Mesodermal cell (in vitro differentiated cells): ENCODE results near the gene MYL9. TPM values are rescaled to one million over a fixed set of nuclear protein-coding genes. Genes with fewer than 3 reads are reported as not detected.

ENCODE experiments used
- H3K27ac ChIP-seq: 2 replicates; pipeline ENCODE4 v1.7.0; 2013; ENCODE audit warnings: mild to moderate bottlenecking, low read depth, low read length, moderate library complexity; ENCODE audit not compliant: severe bottlenecking
- H3K36me3 ChIP-seq: 2 replicates; pipeline ENCODE4 v1.7.1; 2013; ENCODE audit warnings: mild to moderate bottlenecking, low read length, moderate library complexity; ENCODE audit not compliant: control insufficient read depth, insufficient read depth
- H3K4me1 ChIP-seq: one replicate; pipeline ENCODE4 v1.7.1; 2013; ENCODE audit warnings: mild to moderate bottlenecking, low read length; ENCODE audit not compliant: insufficient read depth, control insufficient read depth, poor library complexity, severe bottlenecking
- H3K4me3 ChIP-seq: 2 replicates; pipeline ENCODE4 v1.7.0; 2013; ENCODE audit warnings: low read length, control low read depth, mild to moderate bottlenecking; ENCODE audit not compliant: insufficient read depth, poor library complexity, severe bottlenecking; ENCODE audit errors: extremely low read depth
- H3K9me3 ChIP-seq: 2 replicates; pipeline ENCODE4 v1.7.1; 2013; ENCODE audit warnings: mild to moderate bottlenecking, low read length, moderate library complexity; ENCODE audit not compliant: control insufficient read depth
- WGBS, 2 experiments: methylation state at CpG; one replicate each; pipeline ENCODE4 v1.1.5; 2013; ENCODE audit warnings: missing lambda C conversion rate in 2 of 2; ENCODE audit not compliant: insufficient coverage in 2 of 2; 5-methylcytosine and 5-hydroxymethylcytosine counted together
- polyA plus RNA-seq, 2 experiments: library from polyadenylated mRNA; stranded (reverse); fragments of 50-300 nt; gene quantifications; one replicate each; pipeline ENCODE4 v1.2.3, GENCODE V29; 2013

The MYL9 gene
- 294 TPM for polyA plus RNA-seq (2013, experiment 1 of 2)
- 219 TPM for polyA plus RNA-seq (2013, experiment 2 of 2)

DNA sequence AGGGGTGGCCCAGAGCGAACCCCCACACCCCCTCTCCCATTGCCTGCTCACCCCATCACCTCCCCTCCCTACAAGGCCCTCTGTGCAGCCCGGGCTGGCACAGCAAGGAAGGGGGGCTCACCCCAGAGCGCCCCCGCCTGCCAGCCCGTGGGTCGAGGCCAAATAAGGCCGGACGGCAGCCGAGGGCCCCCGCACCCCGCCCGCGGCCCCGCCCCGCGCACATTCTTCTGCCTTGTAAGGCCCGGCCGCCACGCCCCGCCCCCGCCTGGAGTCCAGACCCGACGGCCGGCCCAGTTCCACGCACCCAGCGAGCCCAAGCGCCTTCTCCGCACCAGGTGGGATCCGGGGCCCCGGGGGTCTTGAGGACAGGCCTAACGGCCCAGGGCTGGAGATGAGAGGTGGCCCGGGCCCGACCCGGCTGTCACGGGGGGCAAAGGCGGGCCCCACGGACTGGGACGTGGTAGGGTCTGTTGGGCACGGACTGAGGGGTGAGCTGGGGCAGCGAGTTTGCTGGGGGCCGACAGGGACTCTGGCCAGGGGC, at the start of gene MYL9:
MYL9 (plus strand) TSS at position 293 of the 541 bp plus-strand sequence. CDS start 3,366 bp downstream, outside the sequence.
- Histone ChIP-seq H3K9me3 (no peaks in the 10 kb centered on the region), H3K4me3 (peak within 1 kb of the TSS; percentile 75), H3K4me1 (peaks cover 34% of the 10 kb centered on the region), H3K36me3 (peaks cover 32% of the 10 kb centered on the region), H3K27ac (peak within 1 kb of the TSS; percentile 81)
- 1 to 4% methylated on average over 17 to 39 of the region's 41 CpGs for WGBS, 2 experiments

- Histone ChIP-seq H3K27ac (peak overlapping the region; percentile 45), H3K4me3 (no peak overlapping the region), H3K9me3 (no peaks in the 10 kb centered on the region), H3K36me3 (peaks cover 71% of the 10 kb centered on the region), H3K4me1 (peaks cover 29% of the 10 kb centered on the region)
- 86 to 87% methylated on average over 6 to 7 of the region's 8 CpGs for WGBS, 2 experiments
Measured at GRCh38 chr20:36491901-36492617, 49.3 kb upstream of the MYL9 start.

DNA sequence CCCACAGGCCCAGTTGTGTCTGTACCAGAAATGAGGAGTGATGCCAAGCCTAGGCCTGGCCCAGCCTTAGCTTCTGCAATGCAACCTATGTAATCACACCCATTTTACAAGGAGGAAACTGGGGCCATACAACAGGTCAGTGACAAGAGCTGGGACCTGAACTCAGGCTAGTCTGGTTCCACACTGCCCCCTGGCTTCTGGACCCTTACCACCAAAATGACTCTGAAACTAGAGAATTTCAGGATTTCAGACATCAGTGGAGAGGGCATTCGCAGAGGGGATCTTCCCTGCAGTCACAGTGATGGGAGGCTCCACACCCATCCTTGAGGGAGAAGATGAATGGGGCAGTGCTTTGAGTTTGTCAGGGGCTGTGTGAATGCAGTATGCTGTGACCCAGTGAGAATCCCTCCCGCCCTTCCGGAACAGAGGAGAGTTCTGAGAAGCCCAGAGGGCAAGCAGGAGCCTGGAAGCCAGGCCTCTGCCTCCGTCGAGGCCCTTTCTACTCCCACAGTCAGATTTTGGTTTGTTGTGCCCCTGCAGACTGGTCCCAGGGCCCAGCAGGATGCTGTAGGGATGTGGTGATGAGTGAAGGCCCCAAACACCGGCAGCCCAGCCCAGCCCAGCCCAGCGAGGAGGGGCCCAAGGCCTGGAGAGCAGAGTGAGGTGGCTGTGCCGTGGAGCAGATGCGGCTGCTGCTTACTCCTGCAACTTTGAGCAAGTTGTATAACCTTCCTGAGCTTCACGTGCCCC, 48.1 kb upstream of the MYL9 start:
- H3K4me1 ChIP-seq: peaks cover 40% of the 10 kb centered on the region
- no peaks in the 10 kb centered on the region for H3K9me3 ChIP-seq
- 91 to 92% methylated on average over 8 to 9 of the region's 10 CpGs for WGBS, 2 experiments
- peaks cover 77% of the 10 kb centered on the region for H3K36me3 ChIP-seq
- no peak overlapping the region for H3K27ac ChIP-seq
- H3K4me3 ChIP-seq: no peak overlapping the region

GRCh38 chr20:36493801-36494114, 47.6 kb upstream of the MYL9 start:
- peaks cover 45% of the 10 kb centered on the region for H3K4me1 ChIP-seq
- peaks cover 80% of the 10 kb centered on the region for H3K36me3 ChIP-seq
- no peak overlapping the region for H3K4me3 ChIP-seq
- 97 to 98% methylated on average over 7 of the region's 7 CpGs for whole genome bisulfite sequencing, 2 experiments
- no peak overlapping the region for H3K27ac ChIP-seq
- H3K9me3 ChIP-seq: no peaks in the 10 kb centered on the region

DNA sequence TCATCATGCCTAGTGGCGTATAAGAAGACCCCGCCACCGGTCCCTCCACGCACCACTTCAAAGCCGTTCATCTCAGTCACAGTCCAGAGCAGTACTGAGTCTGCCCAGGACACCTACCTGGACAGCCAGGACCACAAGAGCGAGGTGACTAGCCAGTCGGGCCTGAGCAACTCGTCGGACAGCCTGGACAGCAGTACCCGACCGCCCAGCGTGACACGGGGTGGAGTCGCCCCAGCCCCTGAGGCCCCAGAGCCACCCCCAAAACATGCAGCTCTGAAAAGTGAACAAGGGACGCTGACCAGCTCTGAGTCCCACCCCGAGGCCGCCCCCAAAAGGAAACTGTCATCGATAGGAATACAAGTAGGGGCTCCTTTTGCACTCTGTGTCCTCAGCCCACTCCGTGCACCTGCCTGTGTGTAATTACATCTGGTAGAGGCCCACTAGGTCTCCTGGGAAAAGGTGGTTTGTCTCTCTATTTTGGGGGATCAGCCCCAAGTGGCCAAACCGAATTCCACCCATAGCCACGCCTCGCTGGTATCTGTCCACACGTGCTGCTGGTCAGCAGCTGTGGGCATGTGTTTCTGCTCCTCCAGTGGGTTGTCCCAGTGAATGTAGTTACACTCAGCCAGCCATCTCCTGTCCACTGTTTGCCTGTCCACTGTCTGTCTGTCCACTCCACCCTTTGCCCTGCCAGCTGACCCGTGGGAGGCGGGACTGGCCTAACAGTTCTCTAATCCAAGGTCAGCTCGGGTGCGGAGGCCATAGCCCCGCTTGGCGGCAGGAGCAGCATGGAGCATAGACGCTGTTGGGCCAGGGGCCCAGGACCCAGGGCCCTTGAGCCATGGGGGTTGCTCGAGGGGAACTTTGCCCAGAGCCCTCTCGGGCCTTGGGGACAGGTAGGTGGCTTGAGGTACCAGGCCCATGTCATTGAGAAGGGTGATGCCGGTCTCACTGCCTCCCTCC, 44.3 kb upstream of the MYL9 start:
- Histone ChIP-seq H3K27ac (peak overlapping the region; percentile 53), H3K4me1 (peaks cover 50% of the 10 kb centered on the region), H3K36me3 (peaks cover 87% of the 10 kb centered on the region)

DNA sequence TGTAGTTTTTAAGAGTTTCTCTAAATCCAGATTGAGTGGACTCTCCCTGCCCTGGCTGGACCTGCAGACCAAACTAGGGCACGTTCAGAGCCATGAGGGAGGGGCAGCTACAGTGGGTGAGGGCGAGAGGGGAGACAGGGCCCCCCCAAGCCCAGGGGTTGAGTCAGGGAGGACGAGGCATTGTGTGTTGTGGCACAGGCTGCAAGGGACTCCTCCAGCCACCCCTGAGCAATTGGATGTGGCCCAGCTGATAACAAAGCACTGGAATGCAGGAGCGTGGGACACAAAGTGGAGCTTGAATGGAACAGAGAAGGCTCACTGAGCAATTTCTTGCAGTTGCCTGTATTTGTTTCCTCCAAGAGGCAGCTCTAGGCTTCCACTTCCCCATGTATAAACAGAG, 43.5 kb upstream of the MYL9 start:
- H3K36me3 ChIP-seq: peaks cover 90% of the 10 kb centered on the region
- no peak overlapping the region for H3K4me3 ChIP-seq
- H3K9me3 ChIP-seq: no peaks in the 10 kb centered on the region
- peaks cover 44% of the 10 kb centered on the region for H3K4me1 ChIP-seq
- H3K27ac ChIP-seq: peak overlapping the region; percentile 53
- WGBS, 2 experiments: 61 to 87% methylated on average over 4 of the region's 4 CpGs

More for the DNA sequence above, 44.3 kb upstream of the MYL9 start:
- 94 to 95% methylated on average over 31 to 32 of the region's 33 CpGs for WGBS, 2 experiments
- H3K4me3 ChIP-seq: no peak overlapping the region
- no peaks in the 10 kb centered on the region for H3K9me3 ChIP-seq

- peak overlapping the region; percentile 53 for H3K27ac ChIP-seq
- WGBS, 2 experiments: 95 to 97% methylated on average over 10 to 12 of the region's 14 CpGs
- no peaks in the 10 kb centered on the region for H3K9me3 ChIP-seq
- peaks cover 41% of the 10 kb centered on the region for H3K4me1 ChIP-seq
- H3K36me3 ChIP-seq: peaks cover 95% of the 10 kb centered on the region
- no peak overlapping the region for H3K4me3 ChIP-seq
Measured at GRCh38 chr20:36498386-36499179, 42.7 kb upstream of the MYL9 start.

- Histone ChIP-seq H3K36me3 (peaks cover 95% of the 10 kb centered on the region), H3K27ac (peak overlapping the region; percentile 51)
- WGBS, 2 experiments: 96 to 98% methylated on average over 11 to 22 of the region's 26 CpGs
Measured at GRCh38 chr20:36499211-36499610, 42.1 kb upstream of the MYL9 start.

GRCh38 chr20:36499723-36500501, 41.4 kb upstream of the MYL9 start:
- WGBS, 2 experiments: 86 to 94% methylated on average over 18 to 28 of the region's 31 CpGs
- Histone ChIP-seq H3K27ac (peak overlapping the region; percentile 51), H3K4me3 (no peak overlapping the region), H3K36me3 (peaks cover 95% of the 10 kb centered on the region), H3K9me3 (no peaks in the 10 kb centered on the region), H3K4me1 (peaks cover 41% of the 10 kb centered on the region)

More at GRCh38 chr20:36499211-36499610, 42.1 kb upstream of the MYL9 start:
- H3K9me3 ChIP-seq: no peaks in the 10 kb centered on the region
- no peak overlapping the region for H3K4me3 ChIP-seq
- peaks cover 41% of the 10 kb centered on the region for H3K4me1 ChIP-seq
